Vagina (tissue), 2 donors: ENCODE results near the gene ATXN2.

Experiments used
- POLR2AphosphoS5 ChIP-seq, 2 donors: sonication (generic); formaldehyde crosslinking; IDR thresholded peaks; one replicate each; pipeline ENCODE4 v1.9.0; 2017; ENCODE audit warnings: antibody characterized with exemption in 2 of 2, mild to moderate bottlenecking in 2 of 2, low read depth in 1 of 2; ENCODE audit not compliant: insufficient read depth in 1 of 2
- TF ChIP-seq, protein P1 (sequence below), 3 experiments: fragments of 450-650 bp in 2 of 3; fragments of 200-600 bp in 1 of 3; sonication (generic) in 1 of 3; IDR thresholded peaks; one replicate each; pipeline ENCODE4 v1.5.1; 2017 to 2019; ENCODE audit warnings: antibody characterized with exemption in 3 of 3, mild to moderate bottlenecking in 2 of 3, moderate library complexity in 2 of 3

DNA sequence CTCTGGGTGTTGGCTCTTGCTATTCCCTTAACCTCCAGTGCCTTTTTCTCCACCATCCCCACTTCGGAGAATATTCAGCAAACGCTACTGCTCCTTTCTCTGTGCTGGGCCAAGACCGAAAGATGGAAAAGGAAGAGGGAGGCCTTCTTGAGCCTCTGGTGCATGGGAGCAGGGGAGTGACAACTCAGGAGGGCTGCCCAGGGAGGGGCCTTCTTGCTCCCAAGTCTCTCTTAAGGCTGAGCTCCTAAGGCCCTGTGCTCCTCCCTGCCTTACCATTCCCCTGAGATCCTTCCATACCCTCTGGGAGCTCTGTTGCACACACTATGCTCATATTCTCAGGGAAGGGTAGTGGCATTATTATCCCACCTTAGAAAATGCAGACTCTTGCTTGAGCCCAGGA lies 158.5 kb downstream of the ATXN2 start:
- no peak for TF ChIP-seq POLR2AphosphoS5 (IDR thresholded peaks at IDR 0.05; ENCODE audit: insufficient read depth in 1 of 2, low read depth in 1 of 2)
- TF ChIP-seq, protein P1, sequence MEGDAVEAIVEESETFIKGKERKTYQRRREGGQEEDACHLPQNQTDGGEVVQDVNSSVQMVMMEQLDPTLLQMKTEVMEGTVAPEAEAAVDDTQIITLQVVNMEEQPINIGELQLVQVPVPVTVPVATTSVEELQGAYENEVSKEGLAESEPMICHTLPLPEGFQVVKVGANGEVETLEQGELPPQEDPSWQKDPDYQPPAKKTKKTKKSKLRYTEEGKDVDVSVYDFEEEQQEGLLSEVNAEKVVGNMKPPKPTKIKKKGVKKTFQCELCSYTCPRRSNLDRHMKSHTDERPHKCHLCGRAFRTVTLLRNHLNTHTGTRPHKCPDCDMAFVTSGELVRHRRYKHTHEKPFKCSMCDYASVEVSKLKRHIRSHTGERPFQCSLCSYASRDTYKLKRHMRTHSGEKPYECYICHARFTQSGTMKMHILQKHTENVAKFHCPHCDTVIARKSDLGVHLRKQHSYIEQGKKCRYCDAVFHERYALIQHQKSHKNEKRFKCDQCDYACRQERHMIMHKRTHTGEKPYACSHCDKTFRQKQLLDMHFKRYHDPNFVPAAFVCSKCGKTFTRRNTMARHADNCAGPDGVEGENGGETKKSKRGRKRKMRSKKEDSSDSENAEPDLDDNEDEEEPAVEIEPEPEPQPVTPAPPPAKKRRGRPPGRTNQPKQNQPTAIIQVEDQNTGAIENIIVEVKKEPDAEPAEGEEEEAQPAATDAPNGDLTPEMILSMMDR (IDR thresholded peaks at IDR 0.05): no peak
